GM18519 (cell line): ENCODE measurements around the gene CENPT.

Source experiments
- ATAC-seq: cut with Tn5 transposase; IDR thresholded peaks from one replicate; pipeline ENCODE4 v1.9.1; 2021; ENCODE audit warnings: mild to moderate bottlenecking, moderate library complexity; ENCODE audit not compliant: unreplicated experiment, low FRiP score

Gene CENPT

GRCh38 chr16:67847064-67847861 is at the start of gene CENPT:
CENPT (minus strand) TSS chr16:67847693; CDS start chr16:67833859, 13,834 bp downstream.
- peak; percentile 22 for ATAC-seq

- ATAC-seq, result no peak
Observed at GRCh38 chr16:67897231-67897630, 49.7 kb upstream of the CENPT start.

GRCh38 chr16:67893743-67894399 is 46.4 kb upstream of the CENPT start:
- ATAC-seq, result no peak

GRCh38 chr16:67892899-67893742 is 45.6 kb upstream of the CENPT start, which contains the start of gene PSKH1:
PSKH1 (plus strand) TSS chr16:67893254; CDS start chr16:67908750, 15,496 bp downstream.
- ATAC-seq, result peak; percentile 69

- ATAC-seq, result no peak
Observed at GRCh38 chr16:67892375-67892774, 44.9 kb upstream of the CENPT start.

- no peak for ATAC-seq
Observed at GRCh38 chr16:67888331-67888730, 40.8 kb upstream of the CENPT start.

- no peak for ATAC-seq
Observed at GRCh38 chr16:67886387-67886786, 38.9 kb upstream of the CENPT start.

GRCh38 chr16:67885976-67886375 is 38.5 kb upstream of the CENPT start:
- no peak for ATAC-seq

- ATAC-seq, result no peak
Observed at GRCh38 chr16:67885545-67885944, 38.1 kb upstream of the CENPT start.

GRCh38 chr16:67884684-67885083 is 37.2 kb upstream of the CENPT start, which contains the start of gene NRN1L:
NRN1L (plus strand) TSS chr16:67884885; CDS start chr16:67884904, 19 bp downstream.
- ATAC-seq, result no peak

GRCh38 chr16:67883872-67884261 is 36.4 kb upstream of the CENPT start:
- ATAC-seq, result no peak

- no peak for ATAC-seq
Observed at GRCh38 chr16:67883146-67883871, 35.8 kb upstream of the CENPT start.

GRCh38 chr16:67882374-67883145 is 35.1 kb upstream of the CENPT start:
- ATAC-seq, result no peak

GRCh38 chr16:67881621-67882161 is 34.2 kb upstream of the CENPT start:
- no peak for ATAC-seq

GRCh38 chr16:67880584-67880983 is 33.1 kb upstream of the CENPT start:
- no peak for ATAC-seq

GRCh38 chr16:67879936-67880335 is 32.4 kb upstream of the CENPT start:
- ATAC-seq, result no peak

- no peak for ATAC-seq
Observed at GRCh38 chr16:67879462-67879861, 32.0 kb upstream of the CENPT start.

- ATAC-seq, result no peak
Observed at GRCh38 chr16:67878846-67879245, 31.4 kb upstream of the CENPT start.

GRCh38 chr16:67878232-67878631 is 30.7 kb upstream of the CENPT start:
- ATAC-seq, result no peak
